ENCODE results near the gene CDH13.

The CDH13 gene

GRCh38 chr16:83842291-83842690 lies 1215.5 kb downstream of the CDH13 start:
- ATAC-seq = no peak

GRCh38 chr16:83842756-83843507 lies 1216.2 kb downstream of the CDH13 start:
- DNase-seq (no peak), ATAC-seq (no peak)

More at GRCh38 chr16:83842291-83842690, 1215.5 kb downstream of the CDH13 start:
- DNase-seq = no peak

- DNase-seq = no peak
- ATAC-seq = no peak
Observed at GRCh38 chr16:83843657-83844056, 1216.9 kb downstream of the CDH13 start.

GRCh38 chr16:83845263-83845662 lies 1218.5 kb downstream of the CDH13 start:
- no peak for ATAC-seq
- DNase-seq = no peak

GRCh38 chr16:83847371-83848225 lies 1220.8 kb downstream of the CDH13 start:
- ATAC-seq = no peak
- no peak for DNase-seq

GRCh38 chr16:83849421-83849820 lies 1222.7 kb downstream of the CDH13 start:
- ATAC-seq = no peak
- DNase-seq = no peak
